Activated T-cell treated with anti-CD3 and anti-CD28 coated beads, Interleukin-2, amount 50 U/mL, for 4 hours (primary cell): Measurements from ENCODE around the gene GZMM. TPM values are rescaled to one million over a fixed set of nuclear protein-coding genes. Genes with fewer than 3 reads are reported as not detected.

Source experiments
- ATAC-seq, 2 donors: fragments of 200-7000 bp; cut with Tn5 transposase; one replicate each; pipeline ENCODE4 v1.10.0; 2021
- DNase-seq: peaks from one replicate; pipeline ENCODE4 v3.0.0-alpha.2; 2020
- H3K27me3 Mint-ChIP-seq: one replicate; pipeline ENCODE4 v1.8.0; 2021; ENCODE audit warnings: low read depth, mixed read lengths
- H3K36me3 Mint-ChIP-seq: one replicate; pipeline ENCODE4 v1.8.0; 2022; ENCODE audit warnings: mixed read lengths; ENCODE audit not compliant: insufficient read depth
- H3K4me1 Mint-ChIP-seq: one replicate; pipeline ENCODE4 v1.8.0; 2021; ENCODE audit warnings: low read depth, mixed read lengths
- H3K4me3 Mint-ChIP-seq: one replicate; pipeline ENCODE4 v1.8.0; 2021; ENCODE audit warnings: mild to moderate bottlenecking, moderate library complexity, mixed read lengths
- H3K9me3 Mint-ChIP-seq: one replicate; pipeline ENCODE4 v1.8.0; 2021; ENCODE audit warnings: mixed read lengths
- total RNA-seq, 3 donors: library from RNA; stranded (reverse); gene quantifications; one replicate each; pipeline ENCODE4 v1.2.1, GENCODE V29; 2021

GZMM gene
- total RNA-seq, 3 donors from 2014 or later: 53.2 to 71.8 (median 65.8) TPM

GRCh38 chr19:596263-596655 is 52.4 kb downstream of the GZMM start:
- ATAC-seq: no peak
- H3K4me3 Mint-ChIP-seq: no peak overlapping the region
- H3K9me3 Mint-ChIP-seq: no peaks in the 10 kb centered on the region
- no peak for DNase-seq
- no peaks in the 10 kb centered on the region for H3K36me3 Mint-ChIP-seq
- H3K27me3 Mint-ChIP-seq: peaks cover 7% of the 10 kb centered on the region
- H3K4me1 Mint-ChIP-seq: no peaks in the 10 kb centered on the region

- DNase-seq: no peak
- Mint-ChIP-seq H3K9me3 (no peaks in the 10 kb centered on the region), H3K4me1 (no peaks in the 10 kb centered on the region), H3K36me3 (no peaks in the 10 kb centered on the region), H3K27me3 (no peaks in the 10 kb centered on the region), H3K4me3 (no peak overlapping the region)
- no peak for ATAC-seq
Measured at GRCh38 chr19:597406-598315, 53.8 kb downstream of the GZMM start.

Other genes starting within 250 kb of the GZMM start
- gene MIER2, start 199.3 kb upstream of the GZMM start, total RNA-seq: 10 to 100 TPM; 25.7 to 30.2 (median 28.7) TPM
- gene C2CD4C, start 134.9 kb upstream of the GZMM start, total RNA-seq: under 1 TPM in 2 of 3 donors, not detected in 1; 0.11 to 0.14 TPM
- gene SHC2, start 83.0 kb upstream of the GZMM start, total RNA-seq: under 1 TPM; 0.16 to 0.33 (median 0.26) TPM
- under 1 TPM; 0.18 to 0.26 (median 0.19) TPM for gene MADCAM1, start 47.6 kb upstream of the GZMM start, total RNA-seq
- gene TPGS1, start 36.6 kb upstream of the GZMM start, total RNA-seq: 10 to 100 TPM; 21.9 to 22.8 (median 22.6) TPM
- 10 to 100 TPM; 42.1 to 48.7 (median 45.7) TPM for gene CDC34, start 12.3 kb upstream of the GZMM start, total RNA-seq
- 100 to 1,000 TPM; 241 to 277 (median 250) TPM for gene BSG, start 28.5 kb downstream of the GZMM start, total RNA-seq
- gene HCN2, start 45.8 kb downstream of the GZMM start, total RNA-seq: under 1 TPM; 0.20 to 0.24 (median 0.22) TPM
- gene POLRMT, start 89.5 kb downstream of the GZMM start, total RNA-seq: 100 to 1,000 TPM; 110 to 123 (median 119) TPM
- not detected for gene FGF22, start 95.8 kb downstream of the GZMM start, total RNA-seq
- gene RNF126, start 119.2 kb downstream of the GZMM start, total RNA-seq: 100 to 1,000 TPM; 144 to 162 (median 147) TPM
- 1 to 10 TPM; 8.0 to 9.9 (median 8.3) TPM for gene FSTL3, start 132.3 kb downstream of the GZMM start, total RNA-seq
- gene PRSS57, start 151.4 kb downstream of the GZMM start, total RNA-seq: under 1 TPM in 2 of 3 donors, not detected in 1; 0.87 to 0.94 TPM
- gene PALM, start 164.9 kb downstream of the GZMM start, total RNA-seq: under 1 TPM; 0.26 to 0.61 (median 0.27) TPM
- under 1 TPM in 1 of 3 donors, not detected in 2; 0.08 TPM for gene MISP, start 207.1 kb downstream of the GZMM start, total RNA-seq